ENCODE results near the gene PLXNA3.

Gene PLXNA3

GRCh38 chrX:154507673-154508383 lies 49.7 kb downstream of the PLXNA3 start:
- no peak for DNase-seq

- no peak for DNase-seq
Measured at GRCh38 chrX:154508384-154508745, 50.3 kb downstream of the PLXNA3 start.

GRCh38 chrX:154509455-154509854 lies 51.4 kb downstream of the PLXNA3 start:
- DNase-seq = no peak

- no peak for DNase-seq
Measured at GRCh38 chrX:154511761-154512160, 53.7 kb downstream of the PLXNA3 start.

DNA sequence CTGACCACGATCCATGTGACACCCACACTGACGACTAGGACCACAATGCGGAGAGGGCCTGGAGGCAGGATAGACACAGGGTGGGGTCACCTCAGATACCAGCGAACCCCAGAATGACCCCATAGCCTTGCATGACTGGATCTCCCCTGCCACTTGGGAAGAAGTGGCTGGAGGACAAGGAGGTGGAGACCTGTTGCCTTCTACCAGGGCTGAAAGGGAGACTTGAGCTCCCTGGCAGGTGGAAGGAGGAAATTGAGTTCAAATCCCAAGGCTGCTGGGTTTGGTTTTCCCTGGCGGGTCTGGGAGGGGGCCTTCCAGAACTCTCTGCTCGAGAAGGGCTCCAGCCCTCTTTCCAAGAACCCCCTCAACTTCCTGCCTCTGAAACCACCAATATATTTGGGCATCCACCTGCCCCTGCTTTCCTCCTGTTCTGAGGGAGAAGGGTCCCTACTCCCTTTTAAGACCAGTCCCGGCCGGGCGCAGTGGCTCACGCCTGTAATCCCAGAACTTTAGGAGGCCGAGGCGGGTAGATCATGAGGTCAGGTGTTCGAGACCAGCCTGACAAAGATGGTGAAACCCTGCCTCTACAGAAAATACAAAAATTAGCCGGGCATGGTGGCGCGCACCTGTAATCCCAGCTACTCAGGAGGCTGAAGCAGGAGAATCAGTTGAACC lies 54.9 kb downstream of the PLXNA3 start:
- DNase-seq = no peak

DNA sequence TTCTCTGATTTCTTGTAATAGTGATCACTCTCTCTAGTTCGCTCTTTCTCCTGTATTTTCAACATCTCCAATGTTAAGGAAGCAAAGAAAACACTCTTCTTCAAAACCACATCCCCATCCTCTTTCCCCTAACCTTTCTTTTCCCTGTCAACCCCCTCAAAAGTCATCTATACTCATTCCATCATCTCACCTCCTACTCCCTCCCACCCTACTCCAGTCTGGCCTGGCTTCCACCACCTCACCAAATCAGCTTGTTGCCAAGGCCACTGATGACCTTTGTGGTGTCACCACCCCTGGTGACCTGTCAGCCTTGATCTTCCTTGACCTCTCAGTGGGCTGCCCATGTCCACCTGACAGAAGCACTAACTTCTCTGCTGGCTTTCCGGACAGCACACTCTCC lies 55.6 kb downstream of the PLXNA3 start:
- DNase-seq = no peak

GRCh38 chrX:154515090-154515965 lies 57.2 kb downstream of the PLXNA3 start:
- DNase-seq = no peak

DNA sequence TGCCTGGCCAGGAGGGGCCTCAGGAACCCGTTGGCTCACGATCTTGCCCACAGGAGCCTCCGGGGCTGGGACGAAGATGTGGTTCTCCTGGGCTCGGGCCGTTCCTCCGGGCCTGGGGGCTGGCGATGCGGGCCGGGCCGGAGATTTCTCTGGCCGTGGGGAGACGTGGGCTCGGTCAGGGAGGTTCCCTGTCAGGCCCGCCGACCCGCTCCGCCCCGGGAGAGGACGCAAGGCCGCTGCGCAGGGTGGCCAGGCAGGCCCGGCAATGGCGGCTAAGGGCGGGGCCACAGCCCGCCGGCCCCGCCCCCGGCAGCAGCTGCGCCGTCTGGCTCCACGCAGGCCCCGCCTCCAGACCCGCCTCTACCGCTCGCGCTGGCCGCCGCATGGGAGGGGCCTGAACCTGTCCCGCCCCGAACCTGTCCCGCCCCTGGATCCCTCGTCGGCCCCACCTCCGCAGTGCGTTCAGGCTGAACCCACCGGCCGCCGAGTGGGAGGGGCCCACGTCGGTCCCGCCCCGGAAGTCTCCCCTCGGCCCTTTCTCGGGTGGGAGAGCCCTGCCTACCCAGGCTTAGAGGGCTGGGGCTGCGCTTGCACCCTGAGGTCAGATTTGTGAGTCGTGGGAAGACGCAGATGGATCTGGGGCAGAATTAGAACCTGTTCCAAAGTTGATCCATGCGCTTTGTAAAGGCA lies 58.0 kb downstream of the PLXNA3 start, which contains the start of gene FAM3A:
FAM3A (minus strand) TSS at position 267 of the 690 bp plus-strand sequence. CDS start 460 bp downstream, outside the sequence.
- DNase-seq = peak; percentile 74

- no peak for DNase-seq
Measured at GRCh38 chrX:154516656-154517100, 58.6 kb downstream of the PLXNA3 start.

DNA sequence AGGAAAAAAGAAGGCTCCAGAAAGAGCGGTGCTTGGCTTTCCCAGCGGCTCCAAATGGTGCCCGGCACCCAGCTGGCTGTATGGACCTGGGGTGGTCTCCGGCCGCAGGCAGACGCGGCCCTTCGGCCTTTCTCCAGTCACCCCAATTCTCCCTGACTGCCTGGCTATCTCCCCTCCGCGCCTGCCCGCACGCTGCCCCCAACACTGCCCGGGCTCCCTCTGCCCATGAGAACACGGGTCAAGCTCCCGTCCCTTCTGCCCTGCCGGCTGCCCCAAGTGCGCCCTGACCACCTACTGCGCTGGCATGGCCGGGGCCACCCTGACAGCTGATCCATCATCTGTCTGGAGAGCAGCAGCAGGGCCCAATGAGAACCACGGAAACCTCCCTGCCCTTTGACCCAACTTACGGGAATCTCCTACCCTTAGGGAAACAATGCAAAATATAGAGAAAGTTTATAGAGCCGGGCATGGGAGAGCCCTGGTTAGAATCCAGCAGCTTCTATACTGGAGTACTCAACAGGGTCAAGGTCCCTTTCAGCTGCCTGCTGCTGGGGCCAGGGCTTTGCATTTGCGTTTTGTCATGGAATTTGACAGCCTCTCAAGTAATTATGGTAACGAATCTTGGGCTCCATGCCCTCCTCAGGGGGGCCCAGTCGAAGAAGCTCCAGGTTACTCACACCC lies 59.2 kb downstream of the PLXNA3 start:
- no peak for DNase-seq

- DNase-seq = no peak
Measured at GRCh38 chrX:154519389-154519788, 61.3 kb downstream of the PLXNA3 start.

- DNase-seq = no peak
Measured at GRCh38 chrX:154525606-154526490, 67.8 kb downstream of the PLXNA3 start.

DNA sequence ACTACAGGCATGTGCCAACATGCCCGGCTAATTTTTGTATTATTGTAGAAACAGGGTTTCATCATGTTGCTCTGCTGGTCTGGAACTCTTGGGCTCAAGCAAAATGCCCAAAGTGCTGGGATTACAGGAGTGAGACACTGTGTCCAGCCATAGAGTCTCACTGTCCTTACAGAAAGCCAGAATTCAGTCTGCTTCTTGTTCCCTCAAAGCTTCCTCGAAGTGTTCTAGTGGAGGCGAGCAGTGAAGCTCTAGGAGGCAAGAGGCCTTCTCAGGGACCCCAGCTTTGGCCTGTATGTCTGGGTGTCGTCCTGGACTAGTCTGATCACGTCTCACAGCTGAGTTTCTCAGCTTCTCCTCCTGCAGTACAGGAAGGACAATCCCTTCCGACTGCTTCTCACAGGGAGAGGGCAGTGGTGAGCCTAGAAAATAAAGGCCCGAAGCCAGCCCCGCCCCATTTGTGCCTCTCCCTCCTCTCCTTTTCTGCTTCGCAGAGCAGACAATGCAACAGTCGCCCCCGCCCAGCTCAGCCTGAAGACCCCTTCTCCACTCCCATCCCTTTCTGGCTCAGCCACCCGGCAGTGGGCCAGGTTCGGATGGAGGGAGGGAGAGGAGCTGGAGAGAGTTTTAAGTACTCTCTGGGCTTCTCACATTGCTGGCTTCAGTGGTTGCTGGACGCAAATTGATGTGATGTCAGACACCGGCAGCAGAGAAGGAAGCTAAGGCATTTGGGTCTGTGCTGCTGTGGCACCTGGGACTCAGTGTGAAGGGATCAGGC lies 69.0 kb downstream of the PLXNA3 start:
- DNase-seq = peak; percentile 60

Data from NCI-H1694 treated with DMSO at 0.1 percent for 48 hours (cell line).